HG03045 (cell line): ENCODE measurements around the gene RAB5A.
"Not testable (repeated sequence)": the region's sequence is repeated elsewhere in the genome, so short reads cannot be mapped to it uniquely, and the experiment has no call there.

Experiments used
- ATAC-seq: cut with Tn5 transposase; IDR thresholded peaks from one replicate; pipeline ENCODE4 v1.9.1; 2021; ENCODE audit warnings: mild to moderate bottlenecking, moderate library complexity; ENCODE audit not compliant: unreplicated experiment

The RAB5A gene

GRCh38 chr3:20023623-20024405, 76.9 kb downstream of the RAB5A start:
- no peak for ATAC-seq

GRCh38 chr3:20027136-20027535, 80.2 kb downstream of the RAB5A start:
- ATAC-seq = no peak

GRCh38 chr3:20028905-20029331, 82.0 kb downstream of the RAB5A start:
- ATAC-seq = no peak

- ATAC-seq = not testable (repeated sequence)
Observed at GRCh38 chr3:20031939-20032338, 85.0 kb downstream of the RAB5A start.
